Stimulated activated CD8-positive, alpha-beta memory T cell treated with anti-CD3 and anti-CD28 coated beads, Interleukin-15, amount 100 ng/mL, for 1 hour (primary cell): ENCODE results near the gene SLIRP.
"Not testable (repeated sequence)": the region's sequence is repeated elsewhere in the genome, so short reads cannot be mapped to it uniquely, and the experiment has no call there.

ENCODE experiments used
- DNase-seq: peaks from one replicate; pipeline ENCODE4 v3.0.0-alpha.2; 2020; ENCODE audit warnings: low read depth

Gene SLIRP

DNA sequence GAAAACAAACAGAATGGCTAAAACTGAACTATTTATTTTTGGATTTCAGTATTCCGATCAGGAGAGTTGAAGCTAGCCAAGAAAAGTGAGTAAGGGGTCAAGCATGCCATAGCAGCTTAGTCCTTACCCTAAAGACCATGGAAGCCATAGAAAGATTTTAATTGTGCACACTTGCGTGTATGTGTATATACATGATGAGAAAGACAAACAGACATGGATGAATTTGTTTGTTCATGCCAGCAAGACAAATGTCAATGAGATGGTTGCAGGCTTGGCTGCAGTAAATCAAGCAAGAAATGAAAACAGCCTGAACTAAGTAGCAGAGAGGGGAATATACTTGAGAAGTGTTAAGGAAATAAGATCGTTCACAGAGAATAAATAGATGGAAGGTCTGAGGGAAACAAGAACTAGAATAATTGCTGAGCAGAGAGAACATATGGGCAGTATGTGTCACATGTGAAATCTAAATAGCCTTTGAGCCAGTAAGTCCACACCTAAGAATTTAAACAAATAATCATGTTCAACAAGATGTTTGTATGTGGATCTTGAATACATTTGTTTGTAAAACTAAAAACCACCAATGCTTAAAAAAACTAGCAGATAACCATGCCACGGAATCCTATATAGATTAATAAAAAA lies 38.3 kb downstream of the SLIRP start:
- DNase-seq = no peak

DNA sequence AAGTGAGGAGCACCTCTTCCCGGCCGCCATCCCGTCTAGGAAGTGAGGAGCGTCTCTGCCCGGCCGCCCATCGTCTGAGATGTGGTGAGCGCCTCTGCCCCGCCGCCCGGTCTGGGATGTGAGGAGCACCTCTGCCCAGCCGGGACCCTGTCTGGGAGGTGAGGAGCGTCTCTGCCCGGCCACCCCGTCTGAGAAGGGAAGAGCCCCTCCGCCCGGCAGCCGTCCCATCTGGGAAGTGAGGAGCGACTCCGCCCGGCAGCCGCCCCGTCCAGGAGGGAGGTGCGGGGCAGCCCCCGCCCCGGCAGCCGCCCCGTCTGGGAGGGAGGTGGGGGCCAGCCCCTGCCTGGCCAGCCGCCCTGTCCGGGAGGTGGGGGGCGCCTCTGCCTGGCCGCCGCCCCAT lies 39.5 kb downstream of the SLIRP start:
- DNase-seq = not testable (repeated sequence)

DNA sequence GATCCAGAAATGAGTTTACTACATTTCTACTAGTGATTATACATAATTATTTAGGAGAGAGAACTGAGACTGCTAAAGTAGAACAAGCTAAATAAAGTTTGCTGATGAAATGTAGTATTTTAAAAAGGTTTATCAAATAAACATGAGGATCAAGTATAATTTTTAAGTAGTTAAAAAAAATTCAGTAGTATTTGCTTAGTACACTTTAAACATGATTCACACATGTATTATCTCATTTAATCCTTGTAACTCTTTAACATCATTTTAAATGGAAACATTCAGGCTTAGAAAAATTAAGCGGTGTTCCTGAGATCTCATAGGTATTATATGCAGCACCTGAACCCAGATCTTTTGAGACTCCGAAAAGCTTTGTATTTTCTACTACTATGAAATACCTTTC lies 44.4 kb downstream of the SLIRP start:
- no peak for DNase-seq

DNA sequence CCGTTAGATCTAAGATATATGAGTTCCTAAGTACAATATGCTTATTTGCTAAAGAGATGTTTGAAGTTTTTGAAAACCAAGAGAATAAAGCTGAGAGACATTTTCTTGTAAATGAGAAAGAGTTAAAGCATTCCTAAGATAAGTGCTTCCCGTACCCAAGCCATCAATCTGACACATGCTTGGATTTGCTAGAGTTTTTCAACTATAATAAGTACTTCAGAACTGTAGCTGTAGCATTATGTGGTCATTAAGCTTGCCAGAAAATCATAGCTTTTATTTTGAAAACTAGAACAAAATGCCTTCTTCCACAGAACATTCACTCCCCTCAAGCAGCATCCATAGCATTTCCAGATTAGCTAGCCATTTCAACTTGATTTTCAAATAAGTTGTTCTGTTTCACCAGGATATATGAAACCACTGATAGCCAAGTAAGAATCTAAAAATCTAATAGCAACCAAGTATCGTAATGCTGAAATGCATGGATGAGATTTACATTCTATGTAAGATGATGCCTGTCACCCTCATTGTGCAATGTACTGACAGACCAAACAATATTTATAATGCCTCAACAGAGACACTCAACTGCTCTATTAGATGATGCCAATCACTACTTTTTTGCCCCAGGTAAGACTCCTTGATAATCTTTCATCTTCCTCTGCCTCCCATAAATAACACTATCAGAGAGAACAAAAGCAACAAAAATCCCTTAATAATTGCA lies 45.1 kb downstream of the SLIRP start:
- DNase-seq = no peak

DNA sequence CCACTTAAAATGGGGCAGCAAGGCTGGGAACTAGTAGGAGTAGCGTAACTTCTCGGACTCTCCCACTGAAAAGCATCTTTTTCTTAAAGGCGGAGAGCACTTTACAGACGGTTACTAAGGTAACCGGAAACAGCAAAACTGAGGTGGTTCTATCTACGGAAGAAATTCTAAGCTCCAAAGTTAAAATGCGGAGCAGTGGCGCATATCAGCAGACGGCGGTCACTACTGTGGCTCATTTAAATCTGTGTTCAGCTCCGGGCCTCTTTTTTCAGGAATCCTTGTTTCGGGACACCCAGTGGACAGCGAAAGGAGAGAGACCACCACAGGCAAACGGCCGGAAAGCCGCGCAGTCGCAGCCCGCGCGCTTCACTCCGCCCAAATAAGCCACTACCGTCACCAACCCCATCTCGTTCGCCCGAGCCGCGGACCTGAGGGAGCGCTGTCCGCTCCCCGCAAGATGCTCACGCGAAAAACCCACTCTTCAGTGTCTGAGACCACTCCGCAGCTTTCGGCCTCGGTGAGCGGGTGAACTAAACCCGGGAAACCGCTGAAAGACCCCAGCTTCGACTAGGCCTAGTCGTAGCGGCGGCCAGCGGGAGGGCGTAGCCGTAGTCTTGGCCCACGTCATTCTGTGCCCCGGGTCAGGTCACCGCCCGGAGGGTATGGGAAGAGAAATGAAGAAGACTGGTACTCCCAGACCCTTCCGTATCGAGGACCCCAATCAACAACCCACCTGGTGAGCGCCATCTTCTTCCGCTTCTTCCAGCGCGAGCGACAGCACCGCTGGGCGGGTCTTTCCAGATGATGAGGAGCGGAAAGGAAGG lies 52.7 kb downstream of the SLIRP start, which contains the start of gene SNW1:
SNW1 (minus strand) TSS at position 776 of the 824 bp plus-strand sequence; CDS start at position 747, 29 bp downstream.
- DNase-seq = peak; percentile 82

DNA sequence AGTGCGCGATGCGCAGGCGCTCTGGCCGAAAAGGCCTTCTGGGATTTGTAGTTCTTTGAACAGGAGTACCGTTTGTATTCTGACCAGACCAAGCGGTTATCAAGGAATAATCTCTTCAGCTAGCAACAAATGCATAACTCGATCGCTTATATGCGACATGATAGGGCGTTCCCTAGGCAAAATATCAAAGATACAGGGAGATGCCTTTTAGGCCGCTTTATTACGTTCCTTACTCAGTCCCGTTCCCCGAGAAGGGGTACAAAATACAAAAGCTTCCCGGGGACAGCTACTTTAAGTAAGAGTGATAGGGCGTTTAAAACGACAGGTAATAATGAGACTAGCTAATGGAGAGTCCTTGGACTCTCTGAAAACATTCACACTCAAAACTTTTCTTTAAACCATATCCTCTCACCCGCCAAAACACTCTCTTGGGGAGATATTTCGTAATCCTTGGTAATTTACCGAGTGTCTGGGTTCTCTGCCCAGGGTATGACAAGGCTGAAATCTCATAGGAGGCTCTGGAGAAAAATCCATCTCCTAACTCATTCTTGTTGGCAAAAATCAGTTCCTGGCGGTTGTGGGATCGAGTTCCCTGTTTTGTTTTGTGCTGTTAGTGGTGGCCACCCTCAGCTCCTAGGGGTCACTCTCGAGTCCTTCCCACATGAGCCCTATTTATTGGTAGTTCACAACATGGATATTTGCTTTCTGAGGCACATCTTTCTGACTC lies 53.5 kb downstream of the SLIRP start:
- DNase-seq = no peak

DNA sequence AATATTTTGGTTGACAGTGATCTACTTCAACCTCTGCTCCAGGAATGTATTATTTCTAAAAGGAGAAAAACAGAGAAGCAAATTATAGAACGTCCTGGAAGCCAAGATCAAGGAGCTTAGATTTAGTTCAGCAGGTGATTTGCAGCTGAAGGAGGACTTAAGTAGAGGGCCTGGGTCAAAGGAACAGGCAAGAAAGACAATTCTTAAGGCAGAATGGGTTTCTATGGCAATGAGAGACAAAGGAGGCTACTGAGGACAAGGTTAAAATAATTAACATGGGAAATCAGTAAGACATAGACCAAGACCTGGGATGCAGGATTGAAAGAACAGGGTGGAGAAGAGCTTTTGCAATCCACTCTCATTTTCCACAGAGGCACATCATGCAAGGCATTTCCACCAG lies 55.4 kb downstream of the SLIRP start:
- DNase-seq = no peak

DNA sequence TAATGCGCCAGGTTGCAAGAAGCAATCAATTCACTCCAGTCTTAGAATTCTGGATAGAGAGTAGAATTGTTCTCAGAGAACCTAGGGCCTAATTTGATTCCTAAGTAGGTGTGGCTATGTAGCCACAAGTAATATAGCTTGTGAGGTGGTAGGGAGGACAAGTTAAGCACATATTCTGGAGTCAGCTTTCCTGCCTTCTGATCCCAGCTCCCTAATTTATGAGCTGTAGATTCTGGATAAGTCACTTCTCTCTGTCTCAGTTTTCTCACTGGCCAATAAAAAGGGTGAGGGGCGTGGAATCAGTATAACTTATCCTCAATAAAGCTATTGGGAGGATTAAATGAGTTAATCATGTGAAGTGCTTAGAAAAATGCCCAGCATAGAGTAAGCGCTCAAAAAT lies 56.1 kb downstream of the SLIRP start:
- DNase-seq = no peak
